Keratinocyte (primary cell): ENCODE results near the gene PPA2. TPM values are rescaled to one million over a fixed set of nuclear protein-coding genes. Genes with fewer than 3 reads are reported as not detected.

Experiments
- DNase-seq: peaks from one replicate; pipeline ENCODE4 v3.0.0-alpha.2; 2011; ENCODE audit warnings: low read depth, missing footprints, low spot score
- FAIRE-seq: peaks from 2 replicates; lab custom pipeline; 2011; peaks lifted over from hg19 to GRCh38; lab: Jason Lieb, UNC
- H2AFZ ChIP-seq: 2 replicates; pipeline ENCODE4 v1.6.0; 2012; ENCODE audit warnings: low read length, control low read depth, inconsistent platforms; ENCODE audit not compliant: control insufficient read depth
- H3K27ac ChIP-seq: 2 replicates; pipeline ENCODE4 v1.5.1; 2011; ENCODE audit warnings: low read length; ENCODE audit not compliant: control insufficient read depth, insufficient read depth
- H3K27me3 ChIP-seq: 3 replicates; pipeline ENCODE4 v1.6.0; 2011; ENCODE audit warnings: low read length; ENCODE audit not compliant: control insufficient read depth, insufficient read depth; ENCODE audit errors: extremely low read depth
- H3K36me3 ChIP-seq, 2 experiments: 2 replicates in 1 of 2; 3 replicates in 1 of 2; pipeline ENCODE4 v1.5.1; 2011; ENCODE audit warnings: low read length in 2 of 2, mild to moderate bottlenecking in 1 of 2; ENCODE audit not compliant: control insufficient read depth in 2 of 2, insufficient read depth in 2 of 2; ENCODE audit errors: extremely low read depth in 1 of 2
- H3K4me1 ChIP-seq: 3 replicates; pipeline ENCODE4 v1.5.1; 2011; ENCODE audit warnings: low read length; ENCODE audit not compliant: control insufficient read depth, insufficient read depth; ENCODE audit errors: extremely low read depth
- H3K4me2 ChIP-seq: 3 replicates; pipeline ENCODE4 v1.6.0; 2011; ENCODE audit warnings: low read depth, low read length; ENCODE audit not compliant: control insufficient read depth, insufficient read depth; ENCODE audit errors: extremely low read depth
- H3K4me3 ChIP-seq, 3 experiments: fragments of 200-600 bp in 1 of 3; sonication (generic) in 1 of 3; 2 replicates in 2 of 3; 3 replicates in 1 of 3; pipeline ENCODE4 v1.5.1; 2011 to 2016; ENCODE audit warnings: low read length in 3 of 3, mild to moderate bottlenecking in 3 of 3, control low read depth in 2 of 3, inconsistent platforms in 1 of 3, low read depth in 1 of 3, mixed read lengths in 1 of 3, mixed run types in 1 of 3, moderate library complexity in 1 of 3; ENCODE audit not compliant: control insufficient read depth in 2 of 3, insufficient read depth in 2 of 3; ENCODE audit errors: extremely low read depth in 1 of 3
- H3K79me2 ChIP-seq: 2 replicates; pipeline ENCODE4 v1.6.0; 2012; ENCODE audit warnings: low read length; ENCODE audit not compliant: control insufficient read depth, insufficient read depth
- H3K9ac ChIP-seq: 3 replicates; pipeline ENCODE4 v1.6.0; 2011; ENCODE audit warnings: low read length; ENCODE audit not compliant: control insufficient read depth, insufficient read depth; ENCODE audit errors: extremely low read depth
- H3K9me1 ChIP-seq: 3 replicates; pipeline ENCODE4 v1.6.0; 2011; ENCODE audit warnings: low read length; ENCODE audit not compliant: control insufficient read depth, insufficient read depth; ENCODE audit errors: extremely low read depth
- H3K9me3 ChIP-seq: 2 replicates; pipeline ENCODE4 v1.5.1; 2012; ENCODE audit warnings: low read depth, low read length; ENCODE audit not compliant: control insufficient read depth
- H4K20me1 ChIP-seq: 3 replicates; pipeline ENCODE4 v1.6.0; 2011; ENCODE audit warnings: low read length; ENCODE audit not compliant: control insufficient read depth, insufficient read depth; ENCODE audit errors: extremely low read depth
- EZH2 ChIP-seq: IDR thresholded peaks from one replicate; pipeline ENCODE4 v1.6.1; 2012; ENCODE audit warnings: inconsistent platforms, mild to moderate bottlenecking, low read length, moderate library complexity
- dilution Hi-C: fragments of 300-500 bp; cut with MboI; formaldehyde crosslinking; loops from one replicate; pipeline ENCODE4 v1.7.0; 2020; ENCODE audit warnings: low sequenced_read_pairs; ENCODE audit not compliant: extremely low pct_ligation_motif_present
- polyA plus RNA-seq, 5 experiments: library from polyadenylated mRNA; depleted of rRNA in 3 of 5; stranded (reverse) in 3 of 5; stranded (forward) in 1 of 5; unstranded in 1 of 5; fragments of >200 nt; gene quantifications; 1 replicate in 1 of 5; 2 replicates in 3 of 5; 3 replicates in 1 of 5; pipeline versions ENCODE4 v1.2.1 to v1.2.3, GENCODE V29; 2011 to 2012; ENCODE audit warnings: missing spikeins in 2 of 5, low read depth in 1 of 5, low replicate concordance in 1 of 5
- TF ChIP-seq, protein P1 (sequence below), 3 experiments: IDR thresholded peaks in 1 of 3; conservative IDR thresholded peaks in 1 of 3; optimal IDR thresholded peaks in 1 of 3; 2 replicates in 2 of 3; 3 replicates in 1 of 3; pipeline versions ENCODE3 to v1.5.1; 2011; ENCODE audit warnings: low read length in 3 of 3, mild to moderate bottlenecking in 3 of 3, moderate library complexity in 2 of 3, control low read depth in 1 of 3, inconsistent platforms in 1 of 3; ENCODE audit not compliant: insufficient read depth in 2 of 3; ENCODE audit errors: extremely low read depth in 1 of 3

The PPA2 gene
- polyA plus RNA-seq, 1 donor (not counting 4 experiments of a cell fraction or from before 2014, with no cell fraction given) = 174 TPM

DNA sequence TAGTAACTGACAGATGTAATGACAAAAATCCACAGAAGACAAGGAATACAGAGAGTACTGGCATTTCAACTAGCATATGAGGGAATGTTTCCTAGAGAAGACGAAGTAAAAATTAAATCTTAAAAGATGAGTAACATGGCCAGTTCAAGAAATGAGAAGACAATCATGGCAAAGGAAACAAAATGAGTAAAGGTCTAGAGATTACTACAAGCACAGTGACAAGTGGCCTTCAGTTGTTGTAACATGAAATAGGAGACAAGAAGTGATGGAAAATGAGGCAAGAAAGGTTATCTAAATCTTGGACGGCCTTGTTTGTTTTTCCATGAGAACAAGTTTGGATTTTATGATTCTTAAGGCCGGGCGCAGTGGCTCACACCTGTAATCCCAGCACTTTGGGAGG, 81.0 kb downstream of the PPA2 start:
- Histone ChIP-seq H3K9me1 (no peaks in the 10 kb centered on the region), H3K4me1 (no peaks in the 10 kb centered on the region), H3K9me3 (no peaks in the 10 kb centered on the region), H3K4me2 (no peak overlapping the region), H4K20me1 (no peaks in the 10 kb centered on the region), H3K4me3 (no peak overlapping the region), H3K27me3 (no peaks in the 10 kb centered on the region), H3K9ac (no peak overlapping the region), H3K36me3 (peaks cover 0 to 5% of the 10 kb centered on the region in 2 experiments), H3K27ac (no peak overlapping the region), H3K79me2 (no peaks in the 10 kb centered on the region), H2AFZ (no peak overlapping the region)
- no peak for DNase-seq
- no peak for TF ChIP-seq EZH2
- TF ChIP-seq, protein P1, sequence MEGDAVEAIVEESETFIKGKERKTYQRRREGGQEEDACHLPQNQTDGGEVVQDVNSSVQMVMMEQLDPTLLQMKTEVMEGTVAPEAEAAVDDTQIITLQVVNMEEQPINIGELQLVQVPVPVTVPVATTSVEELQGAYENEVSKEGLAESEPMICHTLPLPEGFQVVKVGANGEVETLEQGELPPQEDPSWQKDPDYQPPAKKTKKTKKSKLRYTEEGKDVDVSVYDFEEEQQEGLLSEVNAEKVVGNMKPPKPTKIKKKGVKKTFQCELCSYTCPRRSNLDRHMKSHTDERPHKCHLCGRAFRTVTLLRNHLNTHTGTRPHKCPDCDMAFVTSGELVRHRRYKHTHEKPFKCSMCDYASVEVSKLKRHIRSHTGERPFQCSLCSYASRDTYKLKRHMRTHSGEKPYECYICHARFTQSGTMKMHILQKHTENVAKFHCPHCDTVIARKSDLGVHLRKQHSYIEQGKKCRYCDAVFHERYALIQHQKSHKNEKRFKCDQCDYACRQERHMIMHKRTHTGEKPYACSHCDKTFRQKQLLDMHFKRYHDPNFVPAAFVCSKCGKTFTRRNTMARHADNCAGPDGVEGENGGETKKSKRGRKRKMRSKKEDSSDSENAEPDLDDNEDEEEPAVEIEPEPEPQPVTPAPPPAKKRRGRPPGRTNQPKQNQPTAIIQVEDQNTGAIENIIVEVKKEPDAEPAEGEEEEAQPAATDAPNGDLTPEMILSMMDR (optimal IDR thresholded peaks at IDR 0.05 in 1 of 3, IDR thresholded peaks at IDR 0.05 in 1 of 3, conservative IDR thresholded peaks at IDR 0.05 in 1 of 3; ENCODE audit: extremely low read depth in 1 of 3, insufficient read depth in 2 of 3, low read length in 3 of 3) = no peak
- dilution Hi-C loops = no loop called here
- FAIRE-seq = no peak

DNA sequence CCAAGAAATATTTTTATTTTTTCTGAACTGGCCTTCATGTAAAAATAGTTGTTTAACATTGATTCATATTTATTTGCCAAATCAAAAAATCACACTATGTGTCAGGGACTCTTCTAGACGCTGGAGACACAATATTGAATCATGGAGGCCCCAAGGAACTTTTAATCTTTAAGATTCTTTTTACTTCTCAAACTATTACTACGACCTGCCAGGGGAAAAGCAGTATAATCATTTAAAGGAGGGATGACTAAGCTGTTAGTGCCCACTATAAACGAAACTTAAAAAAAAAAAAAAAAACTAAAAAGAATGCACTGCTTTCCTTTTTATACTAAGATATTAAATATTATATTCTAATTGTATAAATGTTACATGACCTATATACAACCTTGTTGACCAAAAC, 84.7 kb downstream of the PPA2 start:
- H3K4me1 ChIP-seq = no peaks in the 10 kb centered on the region
- H3K36me3 ChIP-seq = peaks cover 2 to 7% of the 10 kb centered on the region in 2 experiments

More for the DNA sequence above, 84.7 kb downstream of the PPA2 start:
- Histone ChIP-seq H3K9ac (no peak overlapping the region), H3K4me3 (no peak overlapping the region), H2AFZ (no peak overlapping the region), H3K4me2 (no peak overlapping the region), H4K20me1 (no peaks in the 10 kb centered on the region), H3K27ac (no peak overlapping the region), H3K27me3 (no peaks in the 10 kb centered on the region), H3K9me3 (no peaks in the 10 kb centered on the region), H3K9me1 (no peaks in the 10 kb centered on the region), H3K79me2 (no peaks in the 10 kb centered on the region)
- TF ChIP-seq, protein P1 (optimal IDR thresholded peaks at IDR 0.05 in 1 of 3, IDR thresholded peaks at IDR 0.05 in 1 of 3, conservative IDR thresholded peaks at IDR 0.05 in 1 of 3; ENCODE audit: extremely low read depth in 1 of 3, insufficient read depth in 2 of 3, low read length in 3 of 3) = no peak
- no peak for TF ChIP-seq EZH2
- DNase-seq (no peak), FAIRE-seq (no peak)
- dilution Hi-C loops = no loop called here
